ENCODE measurements around the gene MARCHF2. TPM values are rescaled to one million over a fixed set of nuclear protein-coding genes. Genes with fewer than 3 reads are reported as not detected.

The MARCHF2 gene
- total RNA-seq, 1 donor from 2014 or later, result 30.9 TPM

DNA sequence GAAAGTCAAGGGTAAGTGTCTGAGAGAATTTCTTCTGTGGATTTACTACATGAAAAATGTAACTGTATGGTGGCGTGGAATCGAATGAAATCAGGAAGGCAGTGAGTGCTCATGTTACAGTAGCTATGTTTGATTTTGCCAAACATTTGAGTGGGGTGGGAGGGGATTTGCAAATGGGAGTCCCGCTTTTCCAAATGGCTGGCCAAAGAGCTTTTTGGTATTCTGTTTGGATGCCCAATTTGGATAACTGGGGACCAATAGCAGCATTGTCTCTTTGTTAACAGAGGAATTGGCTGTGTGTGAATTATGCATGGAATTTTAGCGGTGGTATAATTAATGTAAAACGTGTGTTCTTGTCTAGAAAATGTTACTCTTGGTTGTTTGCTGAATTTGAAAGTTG is 49.5 kb downstream of the MARCHF2 start:
- no peak overlapping the region for H3K4me2 ChIP-seq (ENCODE audit: low read length)
- H3K9me3 ChIP-seq (ENCODE audit: insufficient read depth, low read depth, low read length), result no peaks in the 10 kb centered on the region
- no peak overlapping the region for H3K9ac ChIP-seq (ENCODE audit: low read length)
- Mint-ChIP-seq H3K27me3 (ENCODE audit: low read depth, unreplicated experiment) (no peaks in the 10 kb centered on the region), H3K36me3 (ENCODE audit: low read depth, unreplicated experiment) (peaks cover 24% of the 10 kb centered on the region), H3K4me1 (ENCODE audit: low read depth, unreplicated experiment) (peaks cover 39% of the 10 kb centered on the region), H3K27ac (ENCODE audit: unreplicated experiment) (no peak overlapping the region), H3K9me3 (ENCODE audit: unreplicated experiment) (peaks cover 3% of the 10 kb centered on the region), H3K4me3 (ENCODE audit: unreplicated experiment) (no peak overlapping the region)
- H3K36me3 ChIP-seq (ENCODE audit: insufficient read depth, low read length), result peaks cover 31% of the 10 kb centered on the region
- TF ChIP-seq, protein P1, sequence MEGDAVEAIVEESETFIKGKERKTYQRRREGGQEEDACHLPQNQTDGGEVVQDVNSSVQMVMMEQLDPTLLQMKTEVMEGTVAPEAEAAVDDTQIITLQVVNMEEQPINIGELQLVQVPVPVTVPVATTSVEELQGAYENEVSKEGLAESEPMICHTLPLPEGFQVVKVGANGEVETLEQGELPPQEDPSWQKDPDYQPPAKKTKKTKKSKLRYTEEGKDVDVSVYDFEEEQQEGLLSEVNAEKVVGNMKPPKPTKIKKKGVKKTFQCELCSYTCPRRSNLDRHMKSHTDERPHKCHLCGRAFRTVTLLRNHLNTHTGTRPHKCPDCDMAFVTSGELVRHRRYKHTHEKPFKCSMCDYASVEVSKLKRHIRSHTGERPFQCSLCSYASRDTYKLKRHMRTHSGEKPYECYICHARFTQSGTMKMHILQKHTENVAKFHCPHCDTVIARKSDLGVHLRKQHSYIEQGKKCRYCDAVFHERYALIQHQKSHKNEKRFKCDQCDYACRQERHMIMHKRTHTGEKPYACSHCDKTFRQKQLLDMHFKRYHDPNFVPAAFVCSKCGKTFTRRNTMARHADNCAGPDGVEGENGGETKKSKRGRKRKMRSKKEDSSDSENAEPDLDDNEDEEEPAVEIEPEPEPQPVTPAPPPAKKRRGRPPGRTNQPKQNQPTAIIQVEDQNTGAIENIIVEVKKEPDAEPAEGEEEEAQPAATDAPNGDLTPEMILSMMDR (IDR thresholded peaks at IDR 0.05; ENCODE audit: insufficient read depth, low read depth, low read length), result no peak
- TF ChIP-seq EZH2 (IDR thresholded peaks at IDR 0.05; ENCODE audit: insufficient read depth, low read length), result no peak
- FAIRE-seq (no peak), DNase-seq (ENCODE audit: low read depth) (no peak)
- H3K4me3 ChIP-seq (ENCODE audit: insufficient read depth, low read depth, low read length), result no peak overlapping the region
- no peak overlapping the region for H3K27ac ChIP-seq (ENCODE audit: low read depth, low read length)
- H3K27me3 ChIP-seq (ENCODE audit: insufficient read depth, low read length), result no peaks in the 10 kb centered on the region
- no peak overlapping the region for H2AFZ ChIP-seq (ENCODE audit: low read depth, low read length)
- H4K20me1 ChIP-seq (ENCODE audit: insufficient read depth, low read length), result peaks cover 96% of the 10 kb centered on the region
- peaks cover 28% of the 10 kb centered on the region for H3K4me1 ChIP-seq (ENCODE audit: insufficient read depth, low read length)
- peaks cover 93% of the 10 kb centered on the region for H3K79me2 ChIP-seq (ENCODE audit: insufficient read depth, low read length)

DNA sequence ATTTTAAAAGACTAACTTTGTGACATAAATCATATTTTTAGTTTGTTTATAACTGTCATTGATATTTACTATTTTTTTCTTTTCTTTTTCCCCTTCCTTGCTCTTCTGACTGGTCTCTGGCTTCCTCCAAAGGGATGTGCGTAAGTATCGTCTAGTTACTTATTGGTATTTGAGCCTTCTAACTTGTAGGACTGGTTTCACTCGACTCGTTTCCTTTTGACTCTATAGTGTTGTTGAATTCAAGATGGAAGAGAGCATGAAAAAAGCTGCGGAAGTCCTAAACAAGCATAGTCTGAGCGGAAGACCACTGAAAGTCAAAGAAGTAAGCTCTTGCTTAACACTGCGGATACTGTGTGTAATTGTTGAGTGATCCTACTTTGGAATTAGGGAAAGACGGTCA is 50.3 kb downstream of the MARCHF2 start:
- Histone ChIP-seq H4K20me1 (ENCODE audit: insufficient read depth, low read length) (peaks cover 96% of the 10 kb centered on the region), H3K9me3 (ENCODE audit: insufficient read depth, low read depth, low read length) (no peaks in the 10 kb centered on the region), H3K36me3 (ENCODE audit: insufficient read depth, low read length) (peaks cover 32% of the 10 kb centered on the region), H3K9ac (ENCODE audit: low read length) (no peak overlapping the region), H2AFZ (ENCODE audit: low read depth, low read length) (no peak overlapping the region), H3K4me2 (ENCODE audit: low read length) (no peak overlapping the region), H3K27me3 (ENCODE audit: insufficient read depth, low read length) (no peaks in the 10 kb centered on the region), H3K4me1 (ENCODE audit: insufficient read depth, low read length) (peaks cover 25% of the 10 kb centered on the region), H3K27ac (ENCODE audit: low read depth, low read length) (no peak overlapping the region), H3K79me2 (ENCODE audit: insufficient read depth, low read length) (peaks cover 89% of the 10 kb centered on the region), H3K4me3 (ENCODE audit: insufficient read depth, low read depth, low read length) (no peak overlapping the region)
- Mint-ChIP-seq H3K36me3 (ENCODE audit: low read depth, unreplicated experiment) (peaks cover 28% of the 10 kb centered on the region), H3K4me3 (ENCODE audit: unreplicated experiment) (no peak overlapping the region), H3K27me3 (ENCODE audit: low read depth, unreplicated experiment) (no peaks in the 10 kb centered on the region), H3K4me1 (ENCODE audit: low read depth, unreplicated experiment) (peaks cover 32% of the 10 kb centered on the region), H3K9me3 (ENCODE audit: unreplicated experiment) (peaks cover 3% of the 10 kb centered on the region), H3K27ac (ENCODE audit: unreplicated experiment) (no peak overlapping the region)
- FAIRE-seq, result no peak
- TF ChIP-seq, protein P1 (IDR thresholded peaks at IDR 0.05; ENCODE audit: insufficient read depth, low read depth, low read length), result no peak
- no peak for TF ChIP-seq EZH2 (IDR thresholded peaks at IDR 0.05; ENCODE audit: insufficient read depth, low read length)
- DNase-seq (ENCODE audit: low read depth), result no peak

DNA sequence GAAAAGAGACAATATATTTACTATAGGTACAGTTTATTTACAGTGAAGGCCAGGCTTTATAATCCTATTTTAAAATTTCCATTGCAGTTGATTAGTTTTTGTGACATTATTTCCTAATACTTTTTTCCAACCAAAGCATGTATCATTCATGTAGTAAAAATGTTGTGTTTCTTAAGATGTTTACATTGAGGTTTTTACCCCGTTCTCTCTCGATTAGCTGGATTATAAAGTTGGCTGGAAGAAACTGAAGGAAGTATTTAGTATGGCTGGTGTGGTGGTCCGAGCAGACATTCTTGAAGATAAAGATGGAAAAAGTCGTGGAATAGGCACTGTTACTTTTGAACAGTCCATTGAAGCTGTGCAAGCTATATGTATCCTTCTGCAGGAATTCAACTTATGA is 52.9 kb downstream of the MARCHF2 start:
- no peak overlapping the region for H3K4me2 ChIP-seq (ENCODE audit: low read length)
- FAIRE-seq (no peak), DNase-seq (ENCODE audit: low read depth) (peak; percentile 59)
- H3K27me3 Mint-ChIP-seq (ENCODE audit: low read depth, unreplicated experiment), result no peaks in the 10 kb centered on the region
- no peaks in the 10 kb centered on the region for H3K4me1 ChIP-seq (ENCODE audit: insufficient read depth, low read length)
- H3K27ac Mint-ChIP-seq (ENCODE audit: unreplicated experiment), result no peak overlapping the region
- H3K9me3 ChIP-seq (ENCODE audit: insufficient read depth, low read depth, low read length), result no peaks in the 10 kb centered on the region
- H3K4me3 ChIP-seq (ENCODE audit: insufficient read depth, low read depth, low read length), result no peak overlapping the region
- H3K27ac ChIP-seq (ENCODE audit: low read depth, low read length), result no peak overlapping the region
- H4K20me1 ChIP-seq (ENCODE audit: insufficient read depth, low read length), result peaks cover 96% of the 10 kb centered on the region
- peaks cover 3% of the 10 kb centered on the region for H3K9me3 Mint-ChIP-seq (ENCODE audit: unreplicated experiment)
- H3K4me1 Mint-ChIP-seq (ENCODE audit: low read depth, unreplicated experiment), result peaks cover 16% of the 10 kb centered on the region
- peaks cover 89% of the 10 kb centered on the region for H3K79me2 ChIP-seq (ENCODE audit: insufficient read depth, low read length)
- H3K36me3 ChIP-seq (ENCODE audit: insufficient read depth, low read length), result peaks cover 56% of the 10 kb centered on the region
- H3K27me3 ChIP-seq (ENCODE audit: insufficient read depth, low read length), result no peaks in the 10 kb centered on the region
- no peak overlapping the region for H3K4me3 Mint-ChIP-seq (ENCODE audit: unreplicated experiment)
- TF ChIP-seq, protein P1 (IDR thresholded peaks at IDR 0.05; ENCODE audit: insufficient read depth, low read depth, low read length), result no peak
- TF ChIP-seq EZH2 (IDR thresholded peaks at IDR 0.05; ENCODE audit: insufficient read depth, low read length), result no peak
- peaks cover 37% of the 10 kb centered on the region for H3K36me3 Mint-ChIP-seq (ENCODE audit: low read depth, unreplicated experiment)
- H2AFZ ChIP-seq (ENCODE audit: low read depth, low read length), result no peak overlapping the region
- no peak overlapping the region for H3K9ac ChIP-seq (ENCODE audit: low read length)

All from astrocyte (in vitro differentiated cells and primary cell).